Glutamatergic neuron (in vitro differentiated cells): ENCODE measurements around the gene GPR152. TPM values are rescaled to one million over a fixed set of nuclear protein-coding genes. Genes with fewer than 3 reads are reported as not detected.

ENCODE experiments used
- DNase-seq: peaks from one replicate; pipeline ENCODE4 v3.0.0; 2022
- H3K27ac Mint-ChIP-seq: one replicate; pipeline ENCODE4 v1.8.0; 2020; ENCODE audit warnings: mild to moderate bottlenecking, mixed read lengths, inconsistent platforms; ENCODE audit not compliant: unreplicated experiment
- H3K27me3 Mint-ChIP-seq: one replicate; pipeline ENCODE4 v1.8.0; 2020; ENCODE audit warnings: mild to moderate bottlenecking, moderate library complexity, mixed read lengths, inconsistent platforms; ENCODE audit not compliant: unreplicated experiment
- H3K36me3 Mint-ChIP-seq: one replicate; pipeline ENCODE4 v1.8.0; 2020; ENCODE audit warnings: mild to moderate bottlenecking, mixed read lengths, inconsistent platforms; ENCODE audit not compliant: unreplicated experiment
- H3K4me1 Mint-ChIP-seq: one replicate; pipeline ENCODE4 v1.8.0; 2020; ENCODE audit warnings: mild to moderate bottlenecking, low read depth, mixed read lengths, inconsistent platforms; ENCODE audit not compliant: unreplicated experiment
- H3K4me3 Mint-ChIP-seq: one replicate; pipeline ENCODE4 v1.8.0; 2020; ENCODE audit warnings: mild to moderate bottlenecking, mixed read lengths, inconsistent platforms; ENCODE audit not compliant: unreplicated experiment
- H3K9me3 Mint-ChIP-seq: one replicate; pipeline ENCODE4 v1.8.0; 2020; ENCODE audit warnings: mild to moderate bottlenecking, moderate library complexity, mixed read lengths, inconsistent platforms; ENCODE audit not compliant: unreplicated experiment
- CTCF ChIP-seq: fragments of 200-600 bp; sonication (generic); IDR thresholded peaks from one replicate; pipeline ENCODE4 v1.5.0; 2021; ENCODE audit not compliant: partially characterized antibody, unreplicated experiment
- total RNA-seq: library from RNA; stranded (reverse); fragmentation: NEBNext Ultra II Directional; extraction: Animal tissue kit (Norgen Biotek cat#: 25700); gene quantifications from one replicate; pipeline ENCODE4 v1.2.1, GENCODE V29; 2021; ENCODE audit not compliant: unreplicated experiment

Gene GPR152
- total RNA-seq, 1 donor from 2014 or later: not detected

- Mint-ChIP-seq H3K4me3 (no peak overlapping the region), H3K4me1 (peaks cover 7% of the 10 kb centered on the region), H3K9me3 (peaks cover 3% of the 10 kb centered on the region), H3K27ac (peak overlapping the region; percentile 87), H3K27me3 (peaks cover 12% of the 10 kb centered on the region), H3K36me3 (no peaks in the 10 kb centered on the region)
- no peak for TF ChIP-seq CTCF
- DNase-seq: no peak
Measured at GRCh38 chr11:67435727-67436458, 16.6 kb downstream of the GPR152 start.

GRCh38 chr11:67435031-67435726 is 17.4 kb downstream of the GPR152 start:
- peaks cover 12% of the 10 kb centered on the region for H3K27me3 Mint-ChIP-seq
- H3K36me3 Mint-ChIP-seq: no peaks in the 10 kb centered on the region
- H3K4me3 Mint-ChIP-seq: no peak overlapping the region
- no peak overlapping the region for H3K27ac Mint-ChIP-seq
- H3K9me3 Mint-ChIP-seq: peaks cover 3% of the 10 kb centered on the region
- no peak for DNase-seq
- peaks cover 7% of the 10 kb centered on the region for H3K4me1 Mint-ChIP-seq
- no peak for TF ChIP-seq CTCF

- Mint-ChIP-seq H3K4me3 (no peak overlapping the region), H3K27ac (no peak overlapping the region), H3K4me1 (peaks cover 7% of the 10 kb centered on the region)
Measured at GRCh38 chr11:67434395-67434881, 18.1 kb downstream of the GPR152 start.

GRCh38 chr11:67433536-67434394 is 18.8 kb downstream of the GPR152 start:
- no peak for TF ChIP-seq CTCF
- no peak for DNase-seq
- Mint-ChIP-seq H3K27me3 (peaks cover 8% of the 10 kb centered on the region), H3K27ac (no peak overlapping the region), H3K36me3 (no peaks in the 10 kb centered on the region), H3K4me3 (no peak overlapping the region), H3K9me3 (peaks cover 3% of the 10 kb centered on the region), H3K4me1 (peaks cover 7% of the 10 kb centered on the region)

More at GRCh38 chr11:67434395-67434881, 18.1 kb downstream of the GPR152 start:
- no peak for DNase-seq
- peaks cover 8% of the 10 kb centered on the region for H3K27me3 Mint-ChIP-seq
- no peak for TF ChIP-seq CTCF
- H3K9me3 Mint-ChIP-seq: peaks cover 3% of the 10 kb centered on the region
- no peaks in the 10 kb centered on the region for H3K36me3 Mint-ChIP-seq
